NCI-H1092 treated with DMSO at 0.1 percent for 48 hours (cell line): ENCODE results near the gene EXOC4.

Source experiments
- DNase-seq: peaks from one replicate; lab custom pipeline; 2025; lab: John Stamatoyannopoulos, UW

EXOC4 gene

GRCh38 chr7:133364959-133365690 lies 112.2 kb downstream of the EXOC4 start:
- DNase-seq = no peak

DNA sequence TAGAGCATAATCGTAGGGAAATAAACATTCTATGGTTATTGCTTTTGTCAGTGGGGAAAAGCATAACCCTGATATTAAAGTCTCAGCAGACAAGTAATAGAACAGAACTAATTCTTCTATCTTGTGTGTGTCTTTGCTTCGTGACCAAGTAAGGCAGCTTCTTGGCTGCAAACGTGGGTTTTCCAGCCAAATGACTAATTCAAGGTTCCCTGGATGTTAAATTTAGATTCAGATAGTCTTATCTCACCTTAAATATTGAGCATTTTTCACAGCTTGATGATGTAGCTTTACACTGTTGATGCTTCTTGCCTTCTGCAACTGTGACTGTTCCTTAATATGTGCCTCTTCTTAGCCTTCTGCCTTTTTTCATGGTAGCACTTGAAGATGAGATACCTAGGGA lies 113.0 kb downstream of the EXOC4 start:
- DNase-seq = no peak

GRCh38 chr7:133367561-133367960 lies 114.7 kb downstream of the EXOC4 start:
- DNase-seq = no peak

GRCh38 chr7:133369130-133369529 lies 116.3 kb downstream of the EXOC4 start:
- no peak for DNase-seq

DNA sequence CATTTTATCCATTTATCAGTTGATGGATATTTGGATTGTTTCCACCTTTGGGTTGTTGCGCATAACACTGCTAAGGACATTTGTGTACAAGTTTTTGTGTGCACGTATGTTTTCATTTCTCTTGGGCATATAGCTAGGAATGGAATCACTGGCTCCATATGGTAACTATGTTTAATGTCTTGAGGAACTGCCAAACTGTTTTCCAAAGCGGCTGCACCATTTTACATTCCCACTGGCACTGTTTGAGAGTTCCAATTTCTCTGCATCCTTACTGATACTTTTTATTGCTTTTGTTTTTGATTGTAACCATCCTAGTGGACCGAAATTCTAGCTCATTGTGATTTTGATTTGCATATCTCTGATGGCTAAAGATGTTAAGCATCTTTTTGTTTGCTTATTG lies 118.7 kb downstream of the EXOC4 start:
- DNase-seq = no peak

DNA sequence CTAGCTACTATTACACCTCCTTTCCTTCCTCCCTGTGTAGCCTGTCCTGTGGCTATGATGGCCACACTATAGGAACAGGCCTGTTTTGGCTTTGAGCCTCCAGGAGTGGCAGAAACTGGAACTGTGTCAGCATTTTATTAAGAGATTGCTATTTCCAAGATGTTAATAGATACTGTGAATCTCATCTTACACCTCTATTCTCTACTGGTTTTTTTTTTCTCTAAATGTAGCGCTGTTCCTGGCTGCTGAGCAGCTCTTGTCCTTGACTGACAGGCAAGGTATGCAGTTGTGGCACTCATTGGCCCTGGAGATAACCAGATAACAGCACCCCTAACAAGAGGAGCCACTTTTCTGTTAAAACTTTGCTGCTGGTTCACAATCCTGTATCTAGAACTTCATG lies 119.5 kb downstream of the EXOC4 start:
- no peak for DNase-seq

DNA sequence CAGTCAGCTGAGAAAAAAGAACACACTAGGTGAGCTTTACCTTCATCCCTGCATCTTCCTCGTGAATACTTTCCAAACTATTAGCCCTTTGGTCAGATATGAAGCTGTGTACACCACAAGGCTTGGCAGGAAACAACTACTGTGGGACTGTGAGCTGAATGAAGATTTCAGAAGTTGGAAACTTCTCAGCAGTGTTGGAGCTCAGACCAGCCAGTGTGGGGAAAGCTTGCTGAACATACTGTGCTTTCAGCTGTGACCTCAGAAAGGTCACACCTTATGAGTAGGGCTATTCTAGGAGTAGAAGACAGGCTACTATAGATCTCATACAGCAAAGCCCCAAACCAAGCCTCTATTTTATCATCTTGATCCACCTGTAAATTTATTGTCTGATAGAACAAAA lies 123.6 kb downstream of the EXOC4 start:
- no peak for DNase-seq

- DNase-seq = no peak
Measured at GRCh38 chr7:133381965-133382364, 129.1 kb downstream of the EXOC4 start.

DNA sequence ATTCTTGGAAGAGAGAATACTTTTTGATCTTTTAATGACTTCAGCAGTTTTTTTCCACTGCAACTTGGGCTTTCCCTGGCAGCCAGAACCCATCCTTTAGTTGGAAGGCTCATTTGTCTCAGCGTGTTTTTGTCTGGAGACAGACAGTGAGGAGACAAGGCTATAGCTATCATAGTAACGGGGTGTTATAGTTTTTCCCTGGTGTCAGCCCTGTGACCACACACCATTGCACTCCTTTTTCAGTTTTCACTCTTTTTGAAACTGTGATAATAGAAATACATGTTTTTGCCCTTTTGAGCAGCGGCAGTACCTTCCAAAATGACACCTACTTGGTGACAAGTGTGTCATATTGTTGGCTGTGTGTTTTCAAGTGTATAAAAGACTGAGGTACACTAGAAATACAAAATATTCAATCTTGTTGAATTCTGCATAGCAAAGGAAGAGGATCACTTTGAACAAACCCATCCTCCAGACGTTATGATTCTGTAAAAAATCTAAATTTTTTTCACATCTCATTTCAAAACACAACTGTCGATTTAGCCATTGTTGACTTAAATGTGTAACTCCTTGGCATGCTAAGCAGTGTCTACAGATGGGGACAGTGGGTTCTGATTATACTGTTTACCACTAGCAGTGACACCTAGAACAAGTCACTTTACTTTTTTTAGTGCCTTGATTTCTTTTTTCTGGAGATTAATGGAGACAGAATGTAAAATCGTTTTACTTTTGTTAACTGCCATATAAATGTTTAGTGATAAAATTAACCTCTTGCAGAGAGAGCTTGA lies 130.1 kb downstream of the EXOC4 start:
- no peak for DNase-seq

DNA sequence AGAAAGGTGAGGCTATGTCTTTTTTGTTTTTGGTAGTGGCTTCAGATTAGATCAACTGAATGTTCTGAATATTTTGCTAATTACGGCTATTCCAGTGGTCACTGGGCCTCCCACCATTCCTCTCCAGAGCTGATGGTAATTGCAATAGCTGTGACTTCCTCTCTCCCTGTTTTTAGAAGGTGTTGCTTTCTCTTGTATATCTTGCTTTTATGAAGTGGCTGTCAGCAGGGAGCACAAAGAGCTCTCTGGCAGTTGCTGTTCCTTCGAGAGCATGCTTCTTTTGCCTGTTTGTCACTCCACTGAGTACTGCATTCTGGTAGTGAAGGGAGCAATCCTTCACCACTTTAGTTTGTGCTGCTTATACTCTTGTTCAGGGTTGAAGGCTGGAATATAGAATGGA lies 133.3 kb downstream of the EXOC4 start:
- DNase-seq = no peak

GRCh38 chr7:133389727-133390126 lies 136.8 kb downstream of the EXOC4 start:
- no peak for DNase-seq

DNA sequence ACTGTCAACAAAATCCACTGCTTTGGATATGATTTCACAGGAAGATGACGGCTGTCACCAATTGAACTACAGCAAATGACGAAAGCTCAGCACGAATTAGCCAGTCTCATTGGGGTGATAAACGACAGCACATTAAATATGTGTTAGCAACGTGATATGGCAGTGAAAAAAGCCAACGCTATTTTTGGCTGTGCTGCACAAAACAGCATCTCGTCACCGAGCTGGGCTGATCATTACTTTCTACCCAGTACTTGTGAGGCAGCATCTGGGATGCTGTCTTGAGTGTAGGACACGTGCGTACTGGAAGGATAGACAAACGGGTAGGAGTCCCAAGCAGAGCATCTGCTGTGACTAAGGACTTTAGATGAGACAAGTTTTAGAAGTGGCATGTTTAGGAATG lies 138.3 kb downstream of the EXOC4 start:
- no peak for DNase-seq

- DNase-seq = no peak
Measured at GRCh38 chr7:133394369-133394768, 141.5 kb downstream of the EXOC4 start.

DNA sequence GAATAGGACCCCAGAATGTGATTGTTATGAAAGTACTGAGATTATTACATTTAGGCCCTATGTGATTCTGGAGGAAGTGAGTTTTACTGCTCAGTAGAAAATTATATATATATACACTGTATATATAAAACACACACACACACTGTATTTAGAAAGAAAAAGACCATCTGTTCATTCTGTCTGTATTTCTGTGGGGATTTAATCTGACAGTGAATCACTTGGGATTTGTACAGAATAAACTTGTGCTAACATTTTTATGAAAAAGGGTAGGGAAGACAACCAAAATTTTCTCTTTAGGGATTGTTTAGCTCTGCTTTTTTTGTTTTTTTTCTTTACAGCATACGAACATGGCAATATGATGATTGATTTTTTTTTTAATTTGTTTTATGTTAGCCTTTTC lies 142.7 kb downstream of the EXOC4 start:
- DNase-seq = no peak

DNA sequence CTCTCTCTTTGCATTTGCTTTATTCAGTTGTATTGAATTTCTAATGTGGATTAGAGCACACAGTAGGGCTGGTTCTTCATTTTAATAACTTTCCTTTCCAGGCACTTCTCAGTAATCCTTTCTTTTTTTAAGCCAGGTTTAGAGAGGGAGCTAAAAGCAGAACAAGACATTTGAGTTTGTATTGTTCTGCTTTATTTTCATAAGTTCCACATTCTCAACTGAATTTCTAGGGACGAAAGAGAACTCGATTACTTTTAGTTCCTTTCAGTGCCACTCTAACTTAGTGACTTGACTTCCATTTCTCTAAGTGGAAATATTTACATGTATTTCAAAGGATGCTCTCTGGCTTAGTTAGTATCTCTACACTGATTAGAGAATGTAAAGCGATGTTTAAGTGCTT lies 145.6 kb downstream of the EXOC4 start:
- DNase-seq = no peak

GRCh38 chr7:133401225-133401624 lies 148.3 kb downstream of the EXOC4 start:
- no peak for DNase-seq

- DNase-seq = no peak
Measured at GRCh38 chr7:133408212-133408611, 155.3 kb downstream of the EXOC4 start.

DNA sequence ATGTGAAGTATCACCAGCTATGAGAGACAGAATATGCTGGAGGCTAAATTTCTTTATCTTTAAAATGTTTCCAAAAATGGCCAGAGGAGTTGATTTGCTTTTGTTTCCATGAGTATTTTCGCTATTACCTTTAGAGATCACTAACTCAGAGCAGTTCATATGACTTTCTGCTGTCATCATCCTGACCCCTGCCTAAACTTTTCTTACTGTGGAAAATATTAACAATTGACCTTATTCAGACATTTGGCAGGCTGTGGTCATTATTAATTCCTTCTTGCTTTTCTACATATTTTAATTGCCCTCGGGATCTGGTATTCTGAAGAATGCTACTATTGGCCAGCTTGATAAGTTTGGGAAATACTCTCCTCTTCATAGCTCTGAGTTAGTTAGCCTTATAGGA lies 156.5 kb downstream of the EXOC4 start:
- no peak for DNase-seq

GRCh38 chr7:133409966-133410365 lies 157.1 kb downstream of the EXOC4 start:
- DNase-seq = no peak

DNA sequence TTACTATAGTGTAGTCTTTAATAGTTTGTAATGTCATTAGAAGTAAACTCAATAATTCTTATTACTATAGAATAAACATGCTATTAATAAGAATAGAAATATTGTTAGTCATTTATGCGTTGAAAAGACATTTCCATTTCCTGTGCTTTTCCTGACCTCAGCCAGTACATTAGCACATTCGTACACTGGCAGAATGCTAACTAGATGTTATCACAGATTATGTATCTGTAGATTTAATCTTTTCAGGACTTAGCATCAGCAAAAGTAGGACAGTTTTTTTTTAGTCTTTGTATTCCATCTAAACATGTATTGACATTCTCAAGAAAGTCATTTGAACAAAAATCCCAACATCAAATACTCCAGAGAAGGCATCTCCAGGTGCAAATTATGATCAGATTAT lies 158.5 kb downstream of the EXOC4 start:
- DNase-seq = no peak

DNA sequence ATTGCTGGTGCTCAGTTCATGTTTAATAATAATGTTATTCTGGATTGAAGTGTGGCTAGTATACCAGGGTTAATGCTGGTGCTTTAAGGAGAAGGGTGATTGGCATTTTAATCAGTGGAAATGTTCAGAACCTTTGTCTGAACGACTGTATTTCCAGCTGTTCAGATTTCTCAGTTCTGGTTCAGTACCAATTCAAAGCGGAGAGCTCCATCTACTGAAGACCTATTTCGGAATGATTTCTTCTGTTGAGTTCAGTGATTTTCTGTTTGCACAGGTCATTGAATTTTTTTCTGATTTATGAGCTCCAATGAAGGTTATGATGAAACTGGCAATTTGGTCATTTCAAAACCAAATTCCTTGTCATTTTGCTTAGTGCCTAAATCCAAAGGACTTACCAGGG lies 160.1 kb downstream of the EXOC4 start:
- DNase-seq = no peak

GRCh38 chr7:133419041-133419440 lies 166.2 kb downstream of the EXOC4 start:
- DNase-seq = no peak

GRCh38 chr7:133423618-133424017 lies 170.7 kb downstream of the EXOC4 start:
- no peak for DNase-seq

DNA sequence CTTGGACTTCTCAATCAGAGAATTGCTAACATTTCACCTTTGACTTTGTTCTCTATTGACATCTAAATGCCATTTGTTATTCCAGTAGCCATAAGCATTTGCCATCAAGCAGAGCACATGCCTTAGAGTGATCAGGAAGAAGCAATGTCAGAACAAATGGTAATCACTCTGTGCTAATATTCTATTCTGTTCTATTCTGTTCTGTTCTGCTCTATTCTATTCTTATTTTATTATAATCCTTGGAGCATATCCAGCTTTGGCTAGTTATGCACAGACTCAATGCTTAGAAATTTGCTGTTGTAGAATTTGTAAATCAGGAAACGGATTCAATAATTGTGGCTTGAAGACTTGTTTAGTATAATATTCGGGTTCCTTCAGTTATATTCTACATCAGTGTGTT lies 175.4 kb downstream of the EXOC4 start:
- no peak for DNase-seq
